ENCODE results near the gene DCTN1.

DCTN1 gene

DNA sequence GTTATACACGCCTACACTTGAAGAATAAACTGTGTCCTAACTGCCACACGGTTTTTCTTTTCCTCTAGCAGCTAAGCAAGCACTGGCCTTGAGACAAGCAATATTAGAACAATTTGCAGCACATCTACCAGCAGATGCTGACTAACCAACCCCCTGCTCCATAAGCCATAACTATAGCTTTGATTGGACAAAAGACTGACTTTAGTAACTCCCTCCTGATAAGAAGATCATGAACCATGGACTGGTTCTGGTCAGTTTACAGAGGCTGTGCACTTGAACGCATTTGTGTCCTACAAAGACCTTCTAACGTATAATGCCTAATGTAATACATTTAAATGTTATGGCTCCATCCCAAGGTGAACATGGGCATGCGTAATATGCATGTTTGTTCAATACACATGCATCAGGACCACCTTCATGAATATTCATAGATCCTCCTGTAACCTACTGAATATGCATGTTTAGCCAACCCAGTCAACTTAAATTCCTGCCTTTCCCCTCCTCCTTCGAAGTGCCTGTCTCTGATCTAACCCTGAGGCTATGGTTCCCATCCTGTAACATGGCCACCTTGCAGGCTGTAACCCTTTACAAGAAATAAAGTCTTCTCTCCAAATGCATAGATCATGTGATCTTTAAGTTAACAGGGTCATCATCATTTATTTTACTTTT lies 63.4 kb downstream of the DCTN1 start:
- no peak for DNase-seq

GRCh38 chr2:74314107-74314506 lies 66.0 kb downstream of the DCTN1 start:
- no peak for DNase-seq

DNA sequence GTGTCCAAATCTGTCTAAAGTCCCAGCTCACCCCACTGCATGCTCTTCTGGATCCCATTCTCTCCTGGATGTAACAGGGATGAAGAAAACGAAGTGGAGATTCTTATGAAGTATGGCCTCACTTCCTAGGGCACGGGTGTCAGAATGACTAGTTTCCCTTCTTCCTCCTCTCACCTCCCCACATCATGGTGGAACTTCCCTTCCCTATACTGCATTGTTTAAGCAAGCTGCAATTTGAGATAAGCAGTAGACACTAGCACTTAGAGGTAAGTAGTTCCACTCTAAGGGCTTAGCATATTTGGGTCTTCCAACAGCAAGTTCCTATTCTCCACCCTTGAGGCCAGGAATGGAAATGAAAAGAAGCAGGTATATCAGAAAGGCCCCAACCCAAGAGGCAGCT lies 66.6 kb downstream of the DCTN1 start:
- DNase-seq: no peak

- DNase-seq: no peak
Observed at GRCh38 chr2:74312913-74313312, 67.2 kb downstream of the DCTN1 start.
